GM12801 (cell line): Measurements from ENCODE around the gene TP53RK.

Experiments used
- TF ChIP-seq, protein P1 (sequence below): IDR thresholded peaks from one replicate; pipeline ENCODE4 v1.5.1; 2011; ENCODE audit warnings: control low read depth; ENCODE audit not compliant: insufficient read length; ENCODE audit errors: extremely low read depth

Gene TP53RK

DNA sequence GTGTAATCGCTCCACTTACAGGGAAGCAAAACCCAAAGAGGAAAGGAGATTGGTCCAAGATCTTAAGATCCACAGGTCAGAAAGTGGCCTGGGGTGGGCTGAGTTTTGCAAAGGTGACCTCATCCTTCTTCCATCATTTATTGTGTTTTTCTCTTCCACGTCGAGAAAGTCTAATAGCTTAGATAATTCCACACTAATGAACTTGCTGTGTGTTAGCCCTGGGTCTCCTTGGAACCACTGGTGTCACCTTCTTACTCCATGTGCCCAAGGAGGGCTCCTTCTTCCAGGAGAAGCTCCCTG is 39.6 kb downstream of the TP53RK start:
- TF ChIP-seq, protein P1, sequence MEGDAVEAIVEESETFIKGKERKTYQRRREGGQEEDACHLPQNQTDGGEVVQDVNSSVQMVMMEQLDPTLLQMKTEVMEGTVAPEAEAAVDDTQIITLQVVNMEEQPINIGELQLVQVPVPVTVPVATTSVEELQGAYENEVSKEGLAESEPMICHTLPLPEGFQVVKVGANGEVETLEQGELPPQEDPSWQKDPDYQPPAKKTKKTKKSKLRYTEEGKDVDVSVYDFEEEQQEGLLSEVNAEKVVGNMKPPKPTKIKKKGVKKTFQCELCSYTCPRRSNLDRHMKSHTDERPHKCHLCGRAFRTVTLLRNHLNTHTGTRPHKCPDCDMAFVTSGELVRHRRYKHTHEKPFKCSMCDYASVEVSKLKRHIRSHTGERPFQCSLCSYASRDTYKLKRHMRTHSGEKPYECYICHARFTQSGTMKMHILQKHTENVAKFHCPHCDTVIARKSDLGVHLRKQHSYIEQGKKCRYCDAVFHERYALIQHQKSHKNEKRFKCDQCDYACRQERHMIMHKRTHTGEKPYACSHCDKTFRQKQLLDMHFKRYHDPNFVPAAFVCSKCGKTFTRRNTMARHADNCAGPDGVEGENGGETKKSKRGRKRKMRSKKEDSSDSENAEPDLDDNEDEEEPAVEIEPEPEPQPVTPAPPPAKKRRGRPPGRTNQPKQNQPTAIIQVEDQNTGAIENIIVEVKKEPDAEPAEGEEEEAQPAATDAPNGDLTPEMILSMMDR, result no peak

DNA sequence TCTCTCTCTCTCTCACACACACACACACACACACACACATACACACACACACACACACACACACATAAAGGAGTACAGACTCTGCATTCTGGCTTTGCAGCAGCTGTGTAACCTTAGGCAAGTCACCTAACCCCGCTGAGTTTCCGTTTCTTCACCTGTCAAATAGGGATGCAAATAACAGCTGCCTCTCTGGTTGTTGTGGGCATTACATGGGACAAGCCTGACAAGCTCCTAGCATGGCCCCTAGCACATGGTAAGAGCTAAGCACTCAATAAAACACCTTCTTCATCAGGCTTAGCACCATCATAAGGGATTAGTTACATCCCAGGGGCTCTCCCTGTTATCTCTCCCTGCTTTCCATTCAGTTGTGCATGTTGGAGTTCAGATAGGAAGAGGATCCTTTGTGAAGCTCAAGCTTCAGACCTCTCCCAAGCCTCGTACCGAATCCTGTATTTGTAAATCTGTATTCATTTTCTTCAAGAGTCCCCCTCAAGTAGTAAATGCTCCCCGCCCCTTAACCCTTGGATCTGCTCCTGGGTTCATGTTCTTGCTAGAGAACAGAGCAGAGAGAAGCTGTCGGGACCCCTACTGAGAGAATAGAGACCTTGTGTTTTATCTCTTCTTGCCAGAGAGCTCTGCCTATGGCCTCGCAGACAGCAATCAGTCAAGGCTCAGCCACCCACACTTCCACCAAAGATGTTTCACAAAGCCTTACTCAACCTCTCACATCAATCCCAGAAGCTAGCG is 40.2 kb downstream of the TP53RK start:
- TF ChIP-seq, protein P1, result no peak

DNA sequence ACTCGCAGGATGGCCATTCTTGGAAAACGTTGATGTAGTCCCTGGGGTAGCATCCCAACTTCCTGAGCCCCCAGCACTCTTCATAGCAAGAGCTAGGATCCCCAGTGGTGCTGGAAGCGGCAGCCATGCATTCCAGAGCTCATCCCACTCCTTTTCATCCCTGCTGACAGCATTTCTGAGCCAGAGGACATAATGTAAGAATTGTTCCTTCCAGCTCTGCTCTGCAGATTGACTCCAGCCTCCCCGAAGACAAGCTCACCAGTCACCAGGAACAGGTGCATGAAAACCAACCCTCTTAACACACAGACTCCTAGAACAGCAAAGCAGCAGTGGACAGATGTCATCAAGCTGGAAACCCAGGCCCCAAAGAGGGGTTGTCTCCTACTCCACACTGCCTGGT is 41.8 kb downstream of the TP53RK start:
- TF ChIP-seq, protein P1, result no peak

DNA sequence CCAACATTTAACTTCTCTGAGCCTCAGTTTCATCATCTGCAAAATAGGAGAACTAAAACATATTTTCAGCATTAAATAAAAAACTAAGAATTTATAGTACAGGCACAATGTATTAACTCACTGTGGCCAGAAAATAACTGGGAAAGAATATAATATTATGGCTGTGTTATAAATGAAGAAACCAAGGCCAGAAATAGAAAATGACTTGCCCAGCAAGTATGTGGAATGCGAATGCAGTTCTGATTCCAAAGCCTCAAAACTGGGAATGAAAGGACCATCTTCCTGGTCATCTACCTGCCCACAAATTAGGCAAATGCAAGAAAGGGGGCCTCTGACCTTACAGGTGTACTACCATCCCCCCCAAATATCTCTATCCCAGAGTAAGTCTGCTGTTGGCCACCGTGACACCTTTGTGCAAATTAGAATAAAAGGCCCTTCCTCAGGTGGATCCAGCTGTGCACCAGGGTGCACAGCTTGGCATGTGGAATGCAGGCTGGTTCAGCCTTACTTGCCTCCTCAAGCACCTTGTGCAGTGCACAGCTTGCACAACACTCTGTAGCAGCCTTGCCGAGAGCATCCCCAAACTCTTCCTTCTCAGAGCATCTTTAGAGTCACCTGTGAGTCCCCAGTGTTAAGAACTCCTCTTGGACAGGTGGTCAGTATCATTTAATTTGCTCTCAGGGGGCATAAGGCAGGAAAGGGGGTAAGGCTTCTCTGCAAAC is 42.4 kb downstream of the TP53RK start:
- TF ChIP-seq, protein P1, result no peak

DNA sequence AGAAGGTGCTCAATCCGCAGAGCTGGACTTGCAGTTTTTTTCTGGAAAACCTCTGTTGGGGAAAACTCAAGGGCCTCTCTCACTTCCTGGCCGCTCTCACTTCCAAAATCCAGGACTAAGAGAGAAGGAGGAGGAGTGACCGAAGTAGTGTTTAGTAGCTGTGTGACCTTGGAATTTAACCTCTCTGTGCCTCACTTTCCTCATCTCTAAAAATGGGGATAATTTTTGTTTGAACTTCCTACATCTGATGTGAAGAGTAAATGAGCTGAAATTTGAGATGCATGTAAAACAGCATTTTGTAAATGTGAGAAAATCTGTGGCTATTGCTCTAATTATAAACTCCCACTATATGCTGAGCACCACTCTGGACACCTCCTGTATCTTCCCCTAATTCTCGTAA is 43.1 kb downstream of the TP53RK start:
- TF ChIP-seq, protein P1, result no peak

DNA sequence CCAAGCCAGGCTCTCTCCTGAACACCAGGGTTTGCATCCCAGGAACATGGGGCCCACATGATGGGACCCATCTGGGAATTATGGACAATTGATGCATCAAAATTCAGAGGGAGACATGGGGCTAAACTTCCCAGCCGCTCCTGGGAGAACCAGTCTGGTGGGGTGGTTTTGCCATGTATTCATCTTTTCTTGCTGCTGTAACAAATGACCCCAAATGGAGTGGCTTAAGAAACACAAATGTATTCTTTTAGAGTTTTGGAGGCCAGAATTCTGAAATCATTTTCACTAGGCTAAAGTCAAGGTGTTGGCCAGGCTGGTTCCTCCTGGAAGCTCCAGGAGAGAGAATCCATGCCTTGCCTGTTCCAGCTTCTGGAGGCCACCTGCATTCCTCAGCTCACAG is 44.5 kb downstream of the TP53RK start:
- TF ChIP-seq, protein P1, result no peak

DNA sequence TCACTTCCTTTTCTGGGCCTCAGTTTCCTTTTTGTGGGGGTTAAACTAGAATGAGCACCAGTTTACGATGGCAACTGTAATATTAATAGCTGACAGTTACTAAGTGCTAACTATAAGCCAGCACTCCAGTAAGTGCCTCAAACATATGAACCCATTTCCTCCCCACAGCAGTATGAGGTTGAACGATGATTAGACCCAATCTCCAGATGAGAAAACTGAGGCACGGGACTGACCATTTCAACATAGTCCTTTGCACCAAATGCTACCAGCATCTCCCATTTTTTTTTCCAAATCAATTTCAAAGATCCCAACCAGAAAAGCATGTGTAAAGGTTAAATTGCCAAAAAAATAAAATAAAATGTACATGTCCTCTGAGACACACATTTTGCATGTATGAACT is 45.1 kb downstream of the TP53RK start:
- TF ChIP-seq, protein P1, result no peak
